RWPE1 (cell line): Measurements from ENCODE around the gene MRRF.

Source experiments
- CTCF ChIA-PET: fragments of 350-600 bp; sonication (Branson Sonifier 250); formaldehyde crosslinking; extraction: SDS; loops from one replicate; lab custom pipeline; 2021; lab: Yijun Ruan, JAX
- POLR2A ChIA-PET: fragments of 400-600 bp; formaldehyde crosslinking; extraction: SDS; loops from one replicate; lab custom pipeline; 2020; ENCODE audit warnings: antibody characterized with exemption; ENCODE audit not compliant: low non-redundant PET; lab: Yijun Ruan, JAX
- DNase-seq: peaks from one replicate; pipeline ENCODE4 v3.0.0; 2012; ENCODE audit warnings: low spot score
- H3K27ac ChIP-seq: fragments of 450-650 bp; 2 replicates; pipeline ENCODE4 v1.5.1; 2017
- CTCF ChIP-seq: fragments of 450-650 bp; conservative IDR thresholded peaks from 2 replicates; pipeline ENCODE4 v1.5.1; 2017; ENCODE audit warnings: low read depth, mild to moderate bottlenecking

MRRF gene

GRCh38 chr9:122228191-122228567, 36.5 kb upstream of the MRRF start:
- no peak overlapping the region for H3K27ac ChIP-seq
- CTCF ChIA-PET, result no interaction called here
- POLR2A ChIA-PET, result no interaction called here
- DNase-seq, result peak; percentile 55
- no peak for TF ChIP-seq CTCF

- CTCF ChIA-PET, result interaction anchor here (0.7 kb wide), 1 partner anchor 14 kb away, joined by 3 read pairs; no protein-coding TSS in a partner anchor
- TF ChIP-seq CTCF, result no peak
- H3K27ac ChIP-seq, result peak within 1 kb of the TSS; percentile 17; the same call in 1 of the 2 replicates
- DNase-seq, result peak; percentile 69
- POLR2A ChIA-PET, result no interaction called here
Observed at GRCh38 chr9:122228568-122229484, 35.9 kb upstream of the MRRF start, which contains the start of gene LHX6. TSS of gene LHX6 (minus strand) at chr9:122228957. CDS start at chr9:122228740, 217 bp downstream.

DNA sequence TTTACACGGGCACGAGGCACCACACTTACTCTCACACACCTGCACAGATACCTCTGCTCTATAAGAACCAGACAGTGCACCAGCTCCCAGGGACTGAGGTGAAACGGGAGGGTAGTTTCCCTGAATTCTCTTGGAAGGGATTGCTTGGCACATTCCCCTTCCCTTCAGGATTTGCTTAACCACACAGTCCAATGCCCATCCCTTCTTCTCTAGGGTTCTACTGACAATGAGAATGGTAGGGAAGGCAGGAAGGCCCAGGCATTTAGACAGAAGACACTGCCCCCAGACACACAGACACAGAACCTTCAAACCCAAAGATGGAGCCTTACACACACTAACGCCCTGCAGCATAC, 35.2 kb upstream of the MRRF start:
- POLR2A ChIA-PET, result no interaction called here
- CTCF ChIA-PET, result no interaction called here
- no peak for DNase-seq
- no peak for TF ChIP-seq CTCF
- H3K27ac ChIP-seq, result peak overlapping the region; percentile 17; the same call in 1 of the 2 replicates

- CTCF ChIA-PET, result no interaction called here
- H3K27ac ChIP-seq, result no peak overlapping the region
- TF ChIP-seq CTCF, result no peak
- DNase-seq, result no peak
- POLR2A ChIA-PET, result no interaction called here
Observed at GRCh38 chr9:122232796-122233306, 31.8 kb upstream of the MRRF start.

- POLR2A ChIA-PET, result no interaction called here
- CTCF ChIA-PET, result interaction anchor here (0.6 kb wide), 2 partner anchors 53 to 93 kb away, joined by 4 to 5 read pairs; no protein-coding TSS in a partner anchor
- no peak for DNase-seq
- no peak for TF ChIP-seq CTCF
- H3K27ac ChIP-seq, result no peak overlapping the region
Observed at GRCh38 chr9:122234022-122234748, 30.5 kb upstream of the MRRF start.

DNA sequence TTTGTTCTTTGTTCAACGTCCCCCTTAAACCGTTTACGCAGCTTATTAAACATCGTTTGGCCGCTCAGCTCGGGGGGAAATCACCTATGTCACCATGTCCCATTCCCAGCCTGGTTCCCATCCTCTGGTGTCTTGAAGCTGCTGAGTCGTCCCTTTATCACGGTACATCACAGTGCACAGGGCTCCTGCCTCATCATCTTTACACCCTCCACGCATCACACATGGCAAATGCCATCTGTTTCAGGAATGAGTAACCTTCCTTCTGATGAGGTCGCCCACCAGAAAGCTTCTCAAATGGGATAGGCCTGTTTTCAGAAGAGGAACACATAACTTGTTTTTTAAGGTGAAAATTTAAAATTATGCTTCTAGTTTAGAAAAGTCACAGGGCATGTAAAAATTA, 28.0 kb upstream of the MRRF start:
- H3K27ac ChIP-seq, result no peak overlapping the region
- no peak for DNase-seq
- no peak for TF ChIP-seq CTCF
- POLR2A ChIA-PET, result no interaction called here
- CTCF ChIA-PET, result interaction anchor here (0.6 kb wide), 1 partner anchor 144 kb away, joined by 3 read pairs; no protein-coding TSS in a partner anchor
